Measurements from ENCODE around the gene SH3TC2. TPM values are rescaled to one million over a fixed set of nuclear protein-coding genes. Genes with fewer than 3 reads are reported as not detected.
A peak's percentile ranks its signal among the peaks of the same experiment; 100 is the strongest.

Gene SH3TC2
- polyA plus RNA-seq: 1 to 10 TPM; 1.4 to 5.1 TPM

DNA sequence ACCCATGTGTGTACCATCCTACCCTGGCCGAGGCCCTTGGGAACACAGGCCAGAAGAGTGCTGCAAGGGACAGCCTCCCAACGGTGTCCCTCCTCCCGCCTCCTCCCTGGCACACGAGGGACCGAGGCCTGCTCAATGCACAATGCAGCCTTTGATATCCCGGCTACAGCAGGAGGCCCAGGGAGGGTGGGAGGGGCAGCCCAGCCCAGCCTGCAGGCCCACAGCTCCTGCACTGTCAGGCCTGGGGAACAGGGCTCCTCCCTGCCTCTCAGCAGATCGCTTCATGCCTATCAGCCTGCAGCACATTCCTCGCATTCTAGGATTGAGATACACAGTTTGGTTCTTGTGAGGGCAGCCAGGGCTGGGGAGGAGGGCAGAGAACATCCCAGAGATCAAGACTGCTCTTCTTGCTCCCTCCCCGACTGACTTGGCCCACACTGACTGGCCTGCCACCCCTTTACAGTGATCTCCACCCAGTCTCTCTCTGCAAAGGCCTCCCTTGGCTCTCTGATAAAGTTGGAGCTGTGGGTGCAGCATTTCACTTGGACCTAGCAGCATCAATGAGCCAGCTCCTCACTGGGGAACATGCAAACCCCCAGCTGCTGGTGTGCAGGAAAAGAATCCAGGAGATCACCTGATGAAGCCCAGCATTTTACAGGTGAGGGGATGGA is at the start of gene SH3TC2:
Gene SH3TC2, minus strand, starts transcription at position 46 of the 671 bp plus-strand sequence. Its CDS starts 40 bp downstream, at position 6.
- Histone ChIP-seq H3K27ac (ENCODE audit: low read depth in 2 of 2, low read length in 1 of 2) (peak within 1 kb of the TSS; percentile 77 to 90), H3K9me3 (ENCODE audit: control insufficient read depth in 2 of 2, insufficient read depth in 1 of 2, low read depth in 1 of 2, low read length in 1 of 2) (no peaks in the 10 kb centered on the region), H3K4me3 (ENCODE audit: low read depth in 1 of 2, low read length in 2 of 2) (no peak within 1 kb of the TSS), H3K27me3 (ENCODE audit: control insufficient read depth in 1 of 2, insufficient read depth in 2 of 2, low read length in 2 of 2) (no peaks in the 10 kb centered on the region), H3K4me1 (ENCODE audit: control insufficient read depth in 2 of 2, insufficient read depth in 2 of 2, low read length in 1 of 2) (peaks cover 2 to 11% of the 10 kb centered on the region in 2 donors), H3K36me3 (ENCODE audit: control insufficient read depth in 2 of 2, insufficient read depth in 2 of 2, low read length in 1 of 2) (no peaks in the 10 kb centered on the region)
- 18 to 24% methylated on average over 9 of the region's 9 CpGs for WGBS, 2 donors

DNA sequence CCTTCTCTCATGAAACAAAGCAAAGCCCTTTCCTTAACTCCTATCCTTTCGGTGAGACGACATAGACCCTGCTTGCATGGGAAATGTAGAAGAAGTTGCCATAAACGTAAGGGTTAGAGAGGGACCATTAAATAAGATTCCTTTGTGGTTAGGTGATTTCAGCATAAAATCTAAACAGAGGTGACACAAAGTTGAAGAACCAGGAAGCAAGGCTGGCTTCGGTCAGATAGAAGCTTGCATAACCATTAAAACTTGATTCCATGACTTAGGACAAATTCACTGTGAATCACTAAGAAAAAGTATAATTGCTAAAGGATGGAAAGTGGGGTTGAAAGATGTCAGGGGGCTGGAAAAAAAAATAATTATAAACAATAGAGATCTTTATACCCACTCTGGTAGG is 47.5 kb upstream of the SH3TC2 start:
- WGBS, 2 donors: 82 to 87% methylated on average over 4 of the region's 4 CpGs
- no peaks in the 10 kb centered on the region for H3K9me3 ChIP-seq (ENCODE audit: control insufficient read depth in 2 of 2, insufficient read depth in 1 of 2, low read depth in 1 of 2, low read length in 1 of 2)
- H3K36me3 ChIP-seq (ENCODE audit: control insufficient read depth in 2 of 2, insufficient read depth in 2 of 2, low read length in 1 of 2): no peaks in the 10 kb centered on the region
- no peak overlapping the region for H3K27ac ChIP-seq (ENCODE audit: low read depth in 2 of 2, low read length in 1 of 2)
- no peaks in the 10 kb centered on the region for H3K27me3 ChIP-seq (ENCODE audit: control insufficient read depth in 1 of 2, insufficient read depth in 2 of 2, low read length in 2 of 2)
- peaks cover 0 to 2% of the 10 kb centered on the region in 2 donors for H3K4me1 ChIP-seq (ENCODE audit: control insufficient read depth in 2 of 2, insufficient read depth in 2 of 2, low read length in 1 of 2)
- H3K4me3 ChIP-seq (ENCODE audit: low read depth in 1 of 2, low read length in 2 of 2): no peak overlapping the region

DNA sequence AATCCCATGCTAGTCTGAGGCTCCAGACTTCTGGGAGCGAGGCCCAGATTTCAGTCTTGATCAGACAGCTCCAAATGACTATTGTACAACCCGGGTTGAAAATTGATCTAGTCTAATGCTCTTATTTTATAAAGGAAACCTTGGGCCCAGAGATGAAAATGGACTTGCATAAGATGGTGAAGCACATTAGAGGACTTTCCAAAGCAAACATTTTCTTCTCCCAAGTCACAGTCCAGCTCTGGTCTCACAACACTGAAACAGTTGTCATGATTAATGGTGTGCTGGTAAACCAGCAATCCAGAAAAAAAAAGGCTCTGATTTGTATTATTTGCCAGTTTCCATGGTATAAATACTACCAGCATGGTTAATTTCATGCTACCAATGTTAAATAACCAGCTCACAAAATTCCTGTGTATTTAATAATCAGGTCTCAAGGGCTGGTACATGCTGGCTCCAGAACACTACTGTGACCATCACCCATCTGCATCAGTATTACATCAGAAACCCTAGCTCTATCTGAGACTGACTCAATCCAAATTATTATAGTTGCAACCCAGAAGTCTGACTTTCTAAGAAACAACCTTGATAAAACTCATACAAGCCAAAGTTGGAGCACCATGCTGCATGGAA is 45.9 kb upstream of the SH3TC2 start:
- no peak overlapping the region for H3K27ac ChIP-seq (ENCODE audit: low read depth in 2 of 2, low read length in 1 of 2)
- H3K36me3 ChIP-seq (ENCODE audit: control insufficient read depth in 2 of 2, insufficient read depth in 2 of 2, low read length in 1 of 2): no peaks in the 10 kb centered on the region
- no peaks in the 10 kb centered on the region for H3K27me3 ChIP-seq (ENCODE audit: control insufficient read depth in 1 of 2, insufficient read depth in 2 of 2, low read length in 2 of 2)
- no peaks in the 10 kb centered on the region for H3K4me1 ChIP-seq (ENCODE audit: control insufficient read depth in 2 of 2, insufficient read depth in 2 of 2, low read length in 1 of 2)
- WGBS, 2 donors: 74 to 88% methylated on average over 2 of the region's 2 CpGs
- H3K4me3 ChIP-seq (ENCODE audit: low read depth in 1 of 2, low read length in 2 of 2): no peak overlapping the region
- H3K9me3 ChIP-seq (ENCODE audit: control insufficient read depth in 2 of 2, insufficient read depth in 1 of 2, low read depth in 1 of 2, low read length in 1 of 2): no peaks in the 10 kb centered on the region

DNA sequence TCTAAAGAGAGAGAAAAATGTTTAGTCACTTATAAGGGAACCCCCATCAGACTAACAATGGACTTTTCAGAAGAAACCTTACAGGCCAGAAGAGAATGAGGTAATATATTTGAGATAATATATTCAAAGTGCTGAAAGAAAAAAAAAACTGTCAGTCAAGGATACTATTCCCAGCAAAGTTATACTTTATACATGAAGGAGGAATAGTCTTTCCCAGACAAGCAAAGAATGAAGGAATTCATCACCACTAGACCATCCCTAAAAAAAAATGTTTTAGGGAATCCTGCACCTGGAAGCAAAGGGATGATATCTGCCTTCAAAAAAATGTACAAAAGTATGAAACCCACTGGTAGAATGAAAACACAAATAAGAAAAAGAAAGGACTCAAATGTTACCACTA is 37.5 kb upstream of the SH3TC2 start:
- H3K27me3 ChIP-seq (ENCODE audit: control insufficient read depth in 1 of 2, insufficient read depth in 2 of 2, low read length in 2 of 2): no peaks in the 10 kb centered on the region
- peaks cover 0 to 2% of the 10 kb centered on the region in 2 donors for H3K4me1 ChIP-seq (ENCODE audit: control insufficient read depth in 2 of 2, insufficient read depth in 2 of 2, low read length in 1 of 2)
- H3K27ac ChIP-seq (ENCODE audit: low read depth in 2 of 2, low read length in 1 of 2): no peak overlapping the region
- H3K9me3 ChIP-seq (ENCODE audit: control insufficient read depth in 2 of 2, insufficient read depth in 1 of 2, low read depth in 1 of 2, low read length in 1 of 2): peaks cover 0 to 3% of the 10 kb centered on the region in 2 donors
- H3K4me3 ChIP-seq (ENCODE audit: low read depth in 1 of 2, low read length in 2 of 2): no peak overlapping the region
- H3K36me3 ChIP-seq (ENCODE audit: control insufficient read depth in 2 of 2, insufficient read depth in 2 of 2, low read length in 1 of 2): no peaks in the 10 kb centered on the region

DNA sequence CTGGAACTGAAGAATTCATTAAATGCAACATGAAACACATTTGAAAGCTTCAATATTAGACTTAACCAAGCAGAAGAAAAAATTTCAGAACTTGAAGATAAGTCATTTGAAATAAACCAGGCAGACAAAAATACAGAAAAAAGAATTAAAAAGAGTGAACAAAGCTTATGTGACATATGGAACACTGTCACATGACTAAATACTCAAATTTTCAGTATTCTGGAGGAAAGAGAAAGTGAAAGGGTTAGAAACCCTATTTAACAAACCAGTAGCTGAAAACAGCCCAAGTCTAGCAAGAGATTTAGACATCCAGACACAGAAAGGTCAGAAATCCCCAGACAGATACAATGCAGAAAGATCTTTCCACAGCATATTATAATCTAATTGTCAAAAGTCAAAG is 37.1 kb upstream of the SH3TC2 start:
- H3K9me3 ChIP-seq (ENCODE audit: control insufficient read depth in 2 of 2, insufficient read depth in 1 of 2, low read depth in 1 of 2, low read length in 1 of 2): peaks cover 0 to 6% of the 10 kb centered on the region in 2 donors
- H3K36me3 ChIP-seq (ENCODE audit: control insufficient read depth in 2 of 2, insufficient read depth in 2 of 2, low read length in 1 of 2): no peaks in the 10 kb centered on the region
- H3K4me3 ChIP-seq (ENCODE audit: low read depth in 1 of 2, low read length in 2 of 2): no peak overlapping the region
- peaks cover 0 to 2% of the 10 kb centered on the region in 2 donors for H3K4me1 ChIP-seq (ENCODE audit: control insufficient read depth in 2 of 2, insufficient read depth in 2 of 2, low read length in 1 of 2)
- H3K27me3 ChIP-seq (ENCODE audit: control insufficient read depth in 1 of 2, insufficient read depth in 2 of 2, low read length in 2 of 2): no peaks in the 10 kb centered on the region
- H3K27ac ChIP-seq (ENCODE audit: low read depth in 2 of 2, low read length in 1 of 2): no peak overlapping the region

DNA sequence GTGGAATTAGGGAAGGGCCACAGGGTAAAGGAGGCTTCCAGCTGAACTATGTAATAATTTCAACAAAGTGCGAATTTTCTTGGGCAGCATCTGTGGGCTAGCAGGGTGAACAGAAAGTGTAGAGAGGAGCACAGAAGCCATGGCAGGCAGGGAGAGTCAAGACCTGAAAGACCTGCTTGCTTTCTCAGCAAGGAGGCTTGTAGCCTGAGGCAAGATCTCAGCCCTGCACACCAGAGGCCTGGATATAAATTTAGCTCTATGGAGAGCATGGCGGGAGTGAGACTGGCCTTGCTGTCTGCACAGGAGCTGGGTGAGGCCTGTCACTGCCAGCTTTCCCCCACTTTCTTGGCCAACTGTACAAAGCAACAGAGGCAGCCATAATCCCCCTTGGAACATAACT is 32.1 kb upstream of the SH3TC2 start:
- H3K4me3 ChIP-seq (ENCODE audit: low read depth in 1 of 2, low read length in 2 of 2): no peak overlapping the region
- H3K27me3 ChIP-seq (ENCODE audit: control insufficient read depth in 1 of 2, insufficient read depth in 2 of 2, low read length in 2 of 2): no peaks in the 10 kb centered on the region
- peak overlapping the region; percentile 30 to 71 for H3K27ac ChIP-seq (ENCODE audit: low read depth in 2 of 2, low read length in 1 of 2)
- peaks cover 0 to 6% of the 10 kb centered on the region in 2 donors for H3K9me3 ChIP-seq (ENCODE audit: control insufficient read depth in 2 of 2, insufficient read depth in 1 of 2, low read depth in 1 of 2, low read length in 1 of 2)
- H3K36me3 ChIP-seq (ENCODE audit: control insufficient read depth in 2 of 2, insufficient read depth in 2 of 2, low read length in 1 of 2): no peaks in the 10 kb centered on the region
- peaks cover 0 to 2% of the 10 kb centered on the region in 2 donors for H3K4me1 ChIP-seq (ENCODE audit: control insufficient read depth in 2 of 2, insufficient read depth in 2 of 2, low read length in 1 of 2)
- 72 to 76% methylated on average over 2 of the region's 2 CpGs for WGBS, 2 donors

DNA sequence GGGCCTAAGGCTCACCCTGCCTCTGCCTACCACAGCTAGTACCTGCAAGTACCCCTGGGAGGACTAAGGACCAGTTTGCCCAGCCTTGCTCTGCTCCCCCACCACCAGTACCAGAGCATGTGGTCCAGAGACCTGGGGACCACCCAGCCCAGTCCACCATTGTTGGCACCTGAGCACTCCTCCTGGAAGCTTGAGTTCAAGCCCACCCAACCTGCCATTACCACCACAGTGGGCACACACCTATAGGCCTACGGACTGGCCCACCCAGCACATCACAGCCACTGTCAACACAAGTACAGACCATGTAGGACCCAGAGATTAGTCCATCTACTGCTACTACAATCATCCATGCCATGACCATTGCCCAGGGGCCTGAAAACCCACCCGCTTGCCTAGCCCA is 30.8 kb upstream of the SH3TC2 start:
- H3K4me1 ChIP-seq (ENCODE audit: control insufficient read depth in 2 of 2, insufficient read depth in 2 of 2, low read length in 1 of 2): peaks cover 0 to 2% of the 10 kb centered on the region in 2 donors
- no peaks in the 10 kb centered on the region for H3K27me3 ChIP-seq (ENCODE audit: control insufficient read depth in 1 of 2, insufficient read depth in 2 of 2, low read length in 2 of 2)
- WGBS, 2 donors: 42 to 43% methylated on average over 2 of the region's 2 CpGs
- no peaks in the 10 kb centered on the region for H3K36me3 ChIP-seq (ENCODE audit: control insufficient read depth in 2 of 2, insufficient read depth in 2 of 2, low read length in 1 of 2)
- H3K27ac ChIP-seq (ENCODE audit: low read depth in 2 of 2, low read length in 1 of 2): no peak overlapping the region
- H3K9me3 ChIP-seq (ENCODE audit: control insufficient read depth in 2 of 2, insufficient read depth in 1 of 2, low read depth in 1 of 2, low read length in 1 of 2): peaks cover 0 to 6% of the 10 kb centered on the region in 2 donors
- no peak overlapping the region for H3K4me3 ChIP-seq (ENCODE audit: low read depth in 1 of 2, low read length in 2 of 2)

DNA sequence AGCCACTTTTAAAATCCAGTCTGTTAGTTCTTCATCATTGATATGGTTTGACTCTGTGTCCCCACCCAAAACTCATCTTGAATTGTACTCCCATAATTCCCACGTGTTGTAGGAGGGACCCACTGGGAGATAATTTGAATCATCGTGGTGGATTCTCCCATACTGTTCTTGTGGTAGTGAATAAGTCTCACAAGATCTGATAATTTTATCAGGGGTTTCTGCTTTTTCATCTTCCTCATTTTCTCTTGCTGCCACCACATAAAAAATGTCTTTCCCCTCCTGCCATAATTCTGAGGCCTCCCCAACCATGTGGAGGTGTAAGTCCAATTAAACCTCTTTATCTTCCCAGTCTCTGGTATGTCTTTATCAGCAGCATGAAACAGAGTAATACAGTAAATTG is 26.9 kb upstream of the SH3TC2 start:
- no peaks in the 10 kb centered on the region for H3K36me3 ChIP-seq (ENCODE audit: control insufficient read depth in 2 of 2, insufficient read depth in 2 of 2, low read length in 1 of 2)
- H3K27me3 ChIP-seq (ENCODE audit: control insufficient read depth in 1 of 2, insufficient read depth in 2 of 2, low read length in 2 of 2): no peaks in the 10 kb centered on the region
- no peaks in the 10 kb centered on the region for H3K4me1 ChIP-seq (ENCODE audit: control insufficient read depth in 2 of 2, insufficient read depth in 2 of 2, low read length in 1 of 2)
- WGBS, 2 donors: 52 to 60% methylated on average over 2 of the region's 2 CpGs
- no peak overlapping the region for H3K4me3 ChIP-seq (ENCODE audit: low read depth in 1 of 2, low read length in 2 of 2)
- H3K27ac ChIP-seq (ENCODE audit: low read depth in 2 of 2, low read length in 1 of 2): no peak overlapping the region
- no peaks in the 10 kb centered on the region for H3K9me3 ChIP-seq (ENCODE audit: control insufficient read depth in 2 of 2, insufficient read depth in 1 of 2, low read depth in 1 of 2, low read length in 1 of 2)

DNA sequence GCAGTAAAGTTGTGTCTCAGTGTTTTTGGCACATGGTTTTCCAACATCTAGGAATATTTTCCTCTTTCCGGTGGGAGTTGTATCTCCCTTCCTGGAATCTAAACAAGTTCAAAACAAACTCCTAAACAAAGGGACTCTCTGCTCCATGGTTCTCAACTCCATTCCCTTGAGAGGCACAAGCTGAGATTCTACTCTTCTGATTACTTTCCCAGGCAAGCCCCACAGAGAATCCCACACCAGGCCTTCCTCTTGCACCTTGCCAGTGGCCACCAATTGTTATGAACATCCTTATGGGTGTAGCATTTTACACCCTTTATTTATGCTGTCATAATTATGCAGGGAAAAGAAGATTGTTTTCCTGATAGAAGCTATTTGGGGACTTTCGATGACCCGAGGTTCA is 25.8 kb upstream of the SH3TC2 start:
- 84 to 87% methylated on average over 3 of the region's 3 CpGs for WGBS, 2 donors
- H3K36me3 ChIP-seq (ENCODE audit: control insufficient read depth in 2 of 2, insufficient read depth in 2 of 2, low read length in 1 of 2): no peaks in the 10 kb centered on the region

DNA sequence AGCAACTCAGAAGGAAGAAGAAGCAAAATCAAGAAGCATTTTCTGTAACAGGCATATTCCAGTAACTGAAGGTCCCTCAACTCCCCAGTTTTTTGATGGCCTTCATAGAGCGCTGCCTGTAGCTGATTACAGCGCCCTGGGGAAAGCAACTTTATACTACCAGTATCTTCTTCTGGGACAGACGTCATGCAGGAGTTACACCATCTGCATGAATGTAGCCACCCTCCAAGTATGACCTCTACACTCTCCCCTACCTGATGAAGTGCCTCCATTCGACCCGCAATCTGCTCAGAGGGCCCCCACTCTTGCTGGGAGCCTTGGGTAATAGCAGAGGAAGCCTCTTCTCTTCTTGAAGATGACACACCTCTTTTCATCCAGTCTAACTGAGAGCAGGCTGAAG is 21.0 kb upstream of the SH3TC2 start:
- no peaks in the 10 kb centered on the region for H3K9me3 ChIP-seq (ENCODE audit: control insufficient read depth in 2 of 2, insufficient read depth in 1 of 2, low read depth in 1 of 2, low read length in 1 of 2)
- no peaks in the 10 kb centered on the region for H3K27me3 ChIP-seq (ENCODE audit: control insufficient read depth in 1 of 2, insufficient read depth in 2 of 2, low read length in 2 of 2)
- H3K4me3 ChIP-seq (ENCODE audit: low read depth in 1 of 2, low read length in 2 of 2): no peak overlapping the region
- H3K27ac ChIP-seq (ENCODE audit: low read depth in 2 of 2, low read length in 1 of 2): no peak overlapping the region
- H3K4me1 ChIP-seq (ENCODE audit: control insufficient read depth in 2 of 2, insufficient read depth in 2 of 2, low read length in 1 of 2): no peaks in the 10 kb centered on the region
- WGBS, 2 donors: 70 to 78% methylated on average over 5 of the region's 5 CpGs
- no peaks in the 10 kb centered on the region for H3K36me3 ChIP-seq (ENCODE audit: control insufficient read depth in 2 of 2, insufficient read depth in 2 of 2, low read length in 1 of 2)

More for the DNA sequence above, 25.8 kb upstream of the SH3TC2 start:
- Histone ChIP-seq H3K27me3 (ENCODE audit: control insufficient read depth in 1 of 2, insufficient read depth in 2 of 2, low read length in 2 of 2) (no peaks in the 10 kb centered on the region), H3K4me1 (ENCODE audit: control insufficient read depth in 2 of 2, insufficient read depth in 2 of 2, low read length in 1 of 2) (no peaks in the 10 kb centered on the region), H3K4me3 (ENCODE audit: low read depth in 1 of 2, low read length in 2 of 2) (no peak overlapping the region), H3K9me3 (ENCODE audit: control insufficient read depth in 2 of 2, insufficient read depth in 1 of 2, low read depth in 1 of 2, low read length in 1 of 2) (no peaks in the 10 kb centered on the region), H3K27ac (ENCODE audit: low read depth in 2 of 2, low read length in 1 of 2) (no peak overlapping the region)

Data from esophagus (tissue), 2 donors.